GM21526 (cell line): ENCODE measurements around the gene FBH1.
A peak's percentile ranks its signal among the peaks of the same experiment; 100 is the strongest.

Source experiments
- ATAC-seq: cut with Tn5 transposase; IDR thresholded peaks from one replicate; pipeline ENCODE4 v1.9.1; 2021; ENCODE audit warnings: moderate library complexity; ENCODE audit not compliant: unreplicated experiment, low FRiP score

Gene FBH1

GRCh38 chr10:5973069-5973468 is 83.0 kb downstream of the FBH1 start:
- no peak for ATAC-seq

DNA sequence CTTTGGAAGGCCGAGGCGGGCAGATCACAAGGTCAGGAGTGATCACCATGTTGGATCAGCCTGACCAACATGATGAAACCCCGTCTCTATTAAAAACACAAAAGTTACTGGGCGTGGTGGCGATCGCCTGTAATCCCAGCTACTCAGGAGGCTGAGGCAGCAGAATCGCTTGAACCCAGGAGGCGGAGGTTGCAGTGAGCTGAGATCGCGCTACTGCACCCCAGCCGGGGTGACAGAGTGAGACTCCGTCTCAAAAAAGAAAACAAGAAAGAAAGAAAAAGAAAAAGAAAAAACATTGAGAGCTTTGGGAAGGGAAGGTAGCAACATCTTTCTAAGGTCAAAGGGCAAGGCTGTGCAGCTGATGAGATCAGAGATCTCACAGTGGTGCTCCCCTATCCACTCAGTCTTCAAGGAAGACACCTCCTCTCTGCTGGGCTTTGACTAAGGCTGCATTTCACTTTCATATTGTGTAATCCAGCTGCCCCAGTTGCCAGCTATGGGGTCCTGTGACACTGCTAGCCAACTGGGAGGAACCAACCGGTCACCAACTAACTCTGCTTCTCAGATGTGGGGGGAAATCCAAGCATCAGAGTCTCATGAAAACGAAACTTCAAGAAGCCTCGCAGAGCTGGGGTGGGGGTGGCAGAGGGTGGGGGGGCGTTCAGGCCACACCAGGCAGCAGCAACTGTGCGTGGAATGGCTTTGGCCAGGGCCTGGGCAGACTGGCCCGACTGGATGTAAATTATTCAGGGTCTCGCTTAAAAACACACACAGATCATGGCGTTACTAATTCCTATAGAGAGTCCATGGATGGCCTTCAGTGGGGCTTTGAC is 85.8 kb downstream of the FBH1 start:
- ATAC-seq = peak; percentile 51

DNA sequence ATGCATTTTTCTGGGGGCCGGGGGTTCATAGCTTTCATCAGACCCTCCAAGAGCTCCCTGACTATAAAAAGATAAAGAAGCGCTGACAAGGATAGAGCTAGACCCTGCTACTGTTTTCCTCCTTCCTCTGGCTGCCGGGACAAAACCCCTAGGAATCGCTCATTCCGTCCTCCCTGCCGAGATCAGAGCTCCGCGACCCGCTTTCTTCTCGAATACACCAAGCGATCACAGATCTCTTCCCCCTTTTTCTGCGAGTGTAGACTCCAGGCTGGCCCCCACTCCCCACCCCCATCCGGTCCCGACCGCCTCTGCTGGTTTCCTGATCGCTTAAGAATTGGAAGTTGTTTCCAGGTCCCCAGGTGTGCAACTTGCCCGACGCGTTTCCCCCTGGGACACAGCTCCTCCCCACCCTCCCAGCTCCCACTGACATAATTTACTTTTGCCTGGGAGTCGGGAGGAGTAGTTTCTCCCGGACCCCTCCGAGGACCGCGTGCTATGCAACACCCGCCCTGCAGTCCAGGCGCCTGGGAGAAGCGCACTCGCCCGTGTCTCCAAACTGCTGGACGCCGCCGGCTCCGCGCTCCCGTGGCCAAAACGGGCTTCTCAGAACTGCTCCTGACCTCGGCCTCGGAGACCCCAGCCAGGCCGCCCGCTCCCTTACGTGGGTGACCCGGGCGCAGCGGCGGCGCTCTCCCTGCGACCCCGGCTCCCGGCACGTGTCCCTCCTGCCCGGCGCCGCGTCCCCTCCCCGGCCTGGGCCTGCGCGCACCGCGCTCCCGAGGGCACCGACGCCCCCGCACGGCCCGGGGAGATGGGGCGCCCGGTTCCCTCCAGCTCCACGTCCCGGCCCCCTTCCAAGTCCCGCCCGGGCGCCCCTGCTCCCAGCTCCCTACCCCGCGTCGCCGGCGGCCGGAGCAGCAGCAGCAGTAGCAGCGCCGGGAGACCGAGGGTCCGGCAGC is 86.7 kb downstream of the FBH1 start:
- ATAC-seq = peak; percentile 17

GRCh38 chr10:5977471-5978229 is 87.6 kb downstream of the FBH1 start, which contains the start of gene IL15RA:
Gene IL15RA, minus strand, starts transcription at chr10:5977543. Its CDS starts 51 bp downstream, at chr10:5977492.
- peak; percentile 58 for ATAC-seq

DNA sequence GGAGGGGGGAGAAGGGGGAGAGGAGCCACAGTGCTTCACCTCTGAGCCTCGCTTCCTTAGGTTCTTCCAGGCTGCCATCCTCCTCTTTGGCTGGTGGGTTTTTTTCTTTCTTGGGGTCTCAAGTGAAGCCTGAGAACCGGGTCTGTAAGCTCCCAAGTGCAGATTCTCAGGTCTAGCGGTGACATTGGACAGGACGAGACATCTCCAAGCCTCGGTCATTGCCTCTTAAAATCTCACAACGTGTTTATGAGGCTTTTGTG is 88.1 kb downstream of the FBH1 start:
- ATAC-seq = no peak

GRCh38 chr10:5981529-5981928 is 91.5 kb downstream of the FBH1 start:
- ATAC-seq = no peak

GRCh38 chr10:5983774-5984173 is 93.7 kb downstream of the FBH1 start:
- ATAC-seq = no peak

DNA sequence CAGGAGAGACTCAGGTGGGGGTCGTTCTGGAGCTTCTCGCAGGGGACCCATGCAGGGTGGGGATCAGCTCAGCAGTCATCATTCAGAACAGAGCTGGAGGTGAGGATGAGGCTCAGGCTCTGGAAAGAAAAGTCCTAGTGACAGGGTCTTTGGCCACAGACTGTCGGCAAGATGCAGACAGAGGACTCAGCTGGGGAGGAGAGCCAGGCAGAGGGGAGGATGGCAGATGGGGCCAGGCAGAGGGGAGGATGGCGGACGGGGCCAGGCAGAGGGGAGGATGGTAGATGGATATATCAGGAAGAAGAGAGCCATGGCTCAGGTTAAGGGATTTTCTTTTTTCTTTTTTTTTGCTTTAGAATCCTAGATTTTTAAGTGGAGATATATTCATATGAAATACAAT is 95.0 kb downstream of the FBH1 start:
- no peak for ATAC-seq
